Spleen (tissue), 7 donors: ENCODE results near the gene OSER1.

ENCODE experiments used
- POLR2A ChIP-seq, 3 donors: fragments of 450-650 bp; IDR thresholded peaks; one replicate each; pipeline ENCODE4 v1.5.1; 2017; ENCODE audit warnings: antibody characterized with exemption in 3 of 3, mild to moderate bottlenecking in 1 of 3
- POLR2AphosphoS5 ChIP-seq, 3 donors: sonication (generic); formaldehyde crosslinking; IDR thresholded peaks; one replicate each; pipeline ENCODE4 v1.5.1; 2017; ENCODE audit warnings: antibody characterized with exemption in 3 of 3
- TF ChIP-seq, protein P1 (sequence below), 11 experiments: fragments of 200-600 bp in 7 of 11; fragments of 450-650 bp in 4 of 11; sonication (generic) in 4 of 11; IDR thresholded peaks in 8 of 11; conservative IDR thresholded peaks in 3 of 11; 1 replicate in 7 of 11; 2 replicates in 4 of 11; pipeline versions ENCODE4 v1.4.0 to v1.8.0; 2016 to 2021; ENCODE audit warnings: antibody characterized with exemption in 11 of 11, inconsistent platforms in 4 of 11, mild to moderate bottlenecking in 1 of 11
- donor health status: DM: no; HTN: no; CAD: no; lungs with moderate emphysema.
- donor health status: DM: no; HTN: no; CAD: no.
- donor health status: DM: no; HTN: no; CAD: no.

GRCh38 chr20:44174996-44175765 lies 35.4 kb downstream of the OSER1 start:
- no peak for TF ChIP-seq POLR2A (IDR thresholded peaks at IDR 0.05)
- TF ChIP-seq, protein P1, sequence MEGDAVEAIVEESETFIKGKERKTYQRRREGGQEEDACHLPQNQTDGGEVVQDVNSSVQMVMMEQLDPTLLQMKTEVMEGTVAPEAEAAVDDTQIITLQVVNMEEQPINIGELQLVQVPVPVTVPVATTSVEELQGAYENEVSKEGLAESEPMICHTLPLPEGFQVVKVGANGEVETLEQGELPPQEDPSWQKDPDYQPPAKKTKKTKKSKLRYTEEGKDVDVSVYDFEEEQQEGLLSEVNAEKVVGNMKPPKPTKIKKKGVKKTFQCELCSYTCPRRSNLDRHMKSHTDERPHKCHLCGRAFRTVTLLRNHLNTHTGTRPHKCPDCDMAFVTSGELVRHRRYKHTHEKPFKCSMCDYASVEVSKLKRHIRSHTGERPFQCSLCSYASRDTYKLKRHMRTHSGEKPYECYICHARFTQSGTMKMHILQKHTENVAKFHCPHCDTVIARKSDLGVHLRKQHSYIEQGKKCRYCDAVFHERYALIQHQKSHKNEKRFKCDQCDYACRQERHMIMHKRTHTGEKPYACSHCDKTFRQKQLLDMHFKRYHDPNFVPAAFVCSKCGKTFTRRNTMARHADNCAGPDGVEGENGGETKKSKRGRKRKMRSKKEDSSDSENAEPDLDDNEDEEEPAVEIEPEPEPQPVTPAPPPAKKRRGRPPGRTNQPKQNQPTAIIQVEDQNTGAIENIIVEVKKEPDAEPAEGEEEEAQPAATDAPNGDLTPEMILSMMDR (IDR thresholded peaks at IDR 0.05 in 8 of 11, conservative IDR thresholded peaks at IDR 0.05 in 3 of 11): no peak
- no peak for TF ChIP-seq POLR2AphosphoS5 (IDR thresholded peaks at IDR 0.05)
